HCT116 (cell line): ENCODE data around the gene ALAD.

ENCODE experiments used
- ELF1 ChIP-seq: IDR thresholded peaks from 2 replicates; pipeline ENCODE4 v1.6.1; 2012; ENCODE audit warnings: low read depth, borderline replicate concordance
- EZH2 ChIP-seq: fragments of 200-600 bp; sonication (generic); IDR thresholded peaks from 2 replicates; pipeline ENCODE4 v1.6.1; 2017; ENCODE audit warnings: antibody characterized with exemption, mixed run types
- MAX ChIP-seq: IDR thresholded peaks from 2 replicates; pipeline ENCODE4 v1.6.1; 2012
- POLR2A ChIP-seq: IDR thresholded peaks from 2 replicates; pipeline ENCODE4 v1.7.0; 2011; ENCODE audit warnings: borderline replicate concordance; ENCODE audit not compliant: insufficient read depth, insufficient read length; ENCODE audit errors: extremely low read depth
- POLR2AphosphoS5 ChIP-seq: IDR thresholded peaks from 2 replicates; pipeline ENCODE4 v1.6.1; 2011; ENCODE audit warnings: mild to moderate bottlenecking, low read depth, low read length, moderate library complexity
- RAD21 ChIP-seq: IDR thresholded peaks from 2 replicates; pipeline ENCODE4 v1.6.1; 2012; ENCODE audit warnings: low read depth, mild to moderate bottlenecking
- TF ChIP-seq, protein P1 (sequence below), 3 experiments: fragments of 200-600 bp in 1 of 3; sonication (generic) in 1 of 3; IDR thresholded peaks in 2 of 3; conservative IDR thresholded peaks in 1 of 3; 2 replicates each; pipeline ENCODE4 v1.5.1; 2012 to 2017; ENCODE audit warnings: low read depth in 2 of 3, low read length in 2 of 3, antibody characterized with exemption in 1 of 3, borderline replicate concordance in 1 of 3, control low read depth in 1 of 3, mild to moderate bottlenecking in 1 of 3, mixed read lengths in 1 of 3, mixed run types in 1 of 3, moderate library complexity in 1 of 3; ENCODE audit not compliant: insufficient read depth in 1 of 3

GRCh38 chr9:113425072-113425471 is 24.0 kb upstream of the ALAD start:
- TF ChIP-seq, protein P1, sequence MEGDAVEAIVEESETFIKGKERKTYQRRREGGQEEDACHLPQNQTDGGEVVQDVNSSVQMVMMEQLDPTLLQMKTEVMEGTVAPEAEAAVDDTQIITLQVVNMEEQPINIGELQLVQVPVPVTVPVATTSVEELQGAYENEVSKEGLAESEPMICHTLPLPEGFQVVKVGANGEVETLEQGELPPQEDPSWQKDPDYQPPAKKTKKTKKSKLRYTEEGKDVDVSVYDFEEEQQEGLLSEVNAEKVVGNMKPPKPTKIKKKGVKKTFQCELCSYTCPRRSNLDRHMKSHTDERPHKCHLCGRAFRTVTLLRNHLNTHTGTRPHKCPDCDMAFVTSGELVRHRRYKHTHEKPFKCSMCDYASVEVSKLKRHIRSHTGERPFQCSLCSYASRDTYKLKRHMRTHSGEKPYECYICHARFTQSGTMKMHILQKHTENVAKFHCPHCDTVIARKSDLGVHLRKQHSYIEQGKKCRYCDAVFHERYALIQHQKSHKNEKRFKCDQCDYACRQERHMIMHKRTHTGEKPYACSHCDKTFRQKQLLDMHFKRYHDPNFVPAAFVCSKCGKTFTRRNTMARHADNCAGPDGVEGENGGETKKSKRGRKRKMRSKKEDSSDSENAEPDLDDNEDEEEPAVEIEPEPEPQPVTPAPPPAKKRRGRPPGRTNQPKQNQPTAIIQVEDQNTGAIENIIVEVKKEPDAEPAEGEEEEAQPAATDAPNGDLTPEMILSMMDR (IDR thresholded peaks at IDR 0.05 in 2 of 3, conservative IDR thresholded peaks at IDR 0.05 in 1 of 3; ENCODE audit: borderline replicate concordance in 1 of 3, insufficient read depth in 1 of 3, low read depth in 2 of 3, low read length in 2 of 3): no peak
- TF ChIP-seq RAD21 (no peak), POLR2A (no peak), EZH2 (no peak), MAX (no peak), POLR2AphosphoS5 (no peak), ELF1 (no peak)
